Panc1 (cell line): ENCODE results near the gene GNAT1. TPM values are rescaled to one million over a fixed set of nuclear protein-coding genes. Genes with fewer than 3 reads are reported as not detected.

ENCODE experiments used
- ATAC-seq: fragments of 200-7000 bp; cut with Tn5 transposase; 2 replicates; pipeline ENCODE4 v1.9.1; 2020; ENCODE audit warnings: mild to moderate bottlenecking, moderate library complexity
- BruUV-seq: library from RNA; stranded (reverse); fragments of 400-500 nt; replicated peaks from 2 replicates; lab custom pipeline; 2021; lab: Mats Ljungman, UMichigan
- CTCF ChIA-PET: fragments of 300-600 bp; sonication (Branson Sonifier 250); formaldehyde crosslinking; loops from one replicate; lab custom pipeline; 2022; ENCODE audit warnings: antibody characterized with exemption; lab: Charles Lee
- POLR2A ChIA-PET: fragments of 300-600 bp; sonication (Branson Sonifier 250); formaldehyde crosslinking; loops from one replicate; lab custom pipeline; 2022; ENCODE audit warnings: antibody characterized with exemption; lab: Charles Lee
- DNase-seq: peaks from one replicate; pipeline ENCODE4 v3.0.0-alpha.2; 2010; ENCODE audit warnings: low read depth, low spot score
- H3K27ac ChIP-seq: 2 replicates; pipeline ENCODE4 v1.5.1; 2011; ENCODE audit warnings: mild to moderate bottlenecking, low read length, inconsistent platforms
- H3K27me3 ChIP-seq: fragments of 200-500 bp; sonication (Bioruptor generic); 2 replicates; pipeline ENCODE4 v1.6.0; 2014; ENCODE audit warnings: low read length, inconsistent platforms; ENCODE audit not compliant: control insufficient read depth, insufficient read depth
- H3K36me3 ChIP-seq: fragments of 200-500 bp; sonication (Bioruptor generic); 2 replicates; pipeline ENCODE4 v1.5.1; 2014; ENCODE audit warnings: inconsistent platforms, mild to moderate bottlenecking, low read length, moderate library complexity; ENCODE audit not compliant: control insufficient read depth, insufficient read depth
- H3K4me1 ChIP-seq: 2 replicates; pipeline ENCODE4 v1.5.1; 2011; ENCODE audit warnings: inconsistent platforms, mild to moderate bottlenecking, low read length, moderate library complexity; ENCODE audit not compliant: control insufficient read depth, insufficient read depth
- H3K4me3 ChIP-seq, 2 experiments: 2 replicates each; pipeline ENCODE4 v1.5.1; 2011 to 2012; ENCODE audit warnings: low read depth in 2 of 2, low read length in 2 of 2, mild to moderate bottlenecking in 2 of 2, inconsistent platforms in 1 of 2, moderate library complexity in 1 of 2
- H3K9me3 ChIP-seq: fragments of 200-500 bp; sonication (Bioruptor generic); 2 replicates; pipeline ENCODE4 v1.5.1; 2014; ENCODE audit warnings: low read depth, mild to moderate bottlenecking, inconsistent platforms, low read length, moderate library complexity; ENCODE audit not compliant: control insufficient read depth, insufficient read depth
- CTCF ChIP-seq: fragments of 450-650 bp; IDR thresholded peaks from 2 replicates; pipeline ENCODE4 v1.5.1; 2017; ENCODE audit warnings: mild to moderate bottlenecking
- POLR2AphosphoS5 ChIP-seq: IDR thresholded peaks from 2 replicates; pipeline ENCODE4 v1.6.1; 2012; ENCODE audit warnings: mild to moderate bottlenecking, low read depth, low read length, moderate library complexity
- TCF7L2 ChIP-seq: IDR thresholded peaks from 2 replicates; pipeline ENCODE4 v1.6.1; 2011; ENCODE audit warnings: mild to moderate bottlenecking, low read depth, low read length, inconsistent platforms
- in situ Hi-C: cut with HindIII; loops from 2 replicates; pipeline ENCODE4 v1.10.0; 2016; ENCODE audit warnings: low sequenced_read_pairs, low pct_unique_long_range_greater_than_20kb
- intact Hi-C: fragments of 100-400 bp; cut with micrococcal nuclease; formaldehyde crosslinking; loops from one replicate; pipeline ENCODE4 v1.10.0; 2022; ENCODE audit not compliant: unreplicated experiment
- total RNA-seq: library from RNA; stranded (reverse); gene quantifications from one replicate; pipeline ENCODE4 v1.2.1, GENCODE V29; 2021; ENCODE audit not compliant: unreplicated experiment

The GNAT1 gene
- total RNA-seq, 1 experiment from 2014 or later: not detected

- Histone ChIP-seq H3K36me3 (no peaks in the 10 kb centered on the region), H3K4me3 (no peak overlapping the region), H3K27me3 (no peaks in the 10 kb centered on the region), H3K9me3 (no peaks in the 10 kb centered on the region), H3K4me1 (no peaks in the 10 kb centered on the region), H3K27ac (no peak overlapping the region)
- TF ChIP-seq POLR2AphosphoS5 (no peak), CTCF (no peak)
- ChIA-PET CTCF (interaction anchor here (0.6 kb wide), 1 partner anchor 58 kb away, joined by 5 read pairs; no protein-coding TSS in a partner anchor), POLR2A (no interaction called here)
- DNase-seq (no peak), ATAC-seq (no peak)
- intact Hi-C loops (no loop called here), in situ Hi-C loops (no loop called here)
- BruUV-seq: no TSS peak
Measured at GRCh38 chr3:50218448-50218847, 27.0 kb downstream of the GNAT1 start.

- in situ Hi-C loops: no loop called here
- ChIA-PET CTCF (no interaction called here), POLR2A (interaction anchor here (0.5 kb wide), 1 partner anchor 26 kb away, joined by 5 read pairs; no protein-coding TSS in a partner anchor)
- Histone ChIP-seq H3K9me3 (no peaks in the 10 kb centered on the region), H3K4me3 (no peak overlapping the region), H3K36me3 (no peaks in the 10 kb centered on the region), H3K27ac (no peak overlapping the region), H3K4me1 (no peaks in the 10 kb centered on the region), H3K27me3 (no peaks in the 10 kb centered on the region)
- no TSS peak for BruUV-seq
- DNase-seq (no peak), ATAC-seq (no peak)
- no peak for TF ChIP-seq CTCF
- TF ChIP-seq TCF7L2: no peak
- no peak for TF ChIP-seq POLR2AphosphoS5
- intact Hi-C loops: no loop called here
Measured at GRCh38 chr3:50219285-50219684, 27.9 kb downstream of the GNAT1 start.

- DNase-seq (no peak), ATAC-seq (no peak)
- intact Hi-C loops (no loop called here), in situ Hi-C loops (no loop called here)
- CTCF ChIA-PET: no interaction called here
- H3K36me3 ChIP-seq: no peaks in the 10 kb centered on the region
- BruUV-seq: no TSS peak
- H3K27ac ChIP-seq: no peak overlapping the region
- TF ChIP-seq CTCF (no peak), POLR2AphosphoS5 (no peak), TCF7L2 (no peak)
- no peaks in the 10 kb centered on the region for H3K27me3 ChIP-seq
- H3K4me1 ChIP-seq: no peaks in the 10 kb centered on the region
- no peak overlapping the region for H3K4me3 ChIP-seq
- POLR2A ChIA-PET: no interaction called here
- H3K9me3 ChIP-seq: no peaks in the 10 kb centered on the region
Measured at GRCh38 chr3:50220109-50220508, 28.7 kb downstream of the GNAT1 start.
